SU-DHL-6 (cell line): ENCODE data around the gene MAP2K5.

Source experiments
- H2AFZ ChIP-seq: fragments of 200-600 bp; sonication (generic); 2 replicates; pipeline ENCODE4 v1.6.1; 2014; ENCODE audit warnings: low read depth, mild to moderate bottlenecking, moderate library complexity, mixed read lengths, antibody characterized with exemption, low read length; ENCODE audit not compliant: severe bottlenecking
- H3F3A ChIP-seq: fragments of 200-600 bp; shearing (Covaris generic); 2 replicates; pipeline ENCODE4 v1.6.0; 2016; ENCODE audit warnings: antibody characterized with exemption, mild to moderate bottlenecking; ENCODE audit not compliant: insufficient read depth
- H3K27ac ChIP-seq: fragments of 200-600 bp; sonication (generic); 2 replicates; pipeline ENCODE4 v1.5.1; 2016; ENCODE audit warnings: low read depth, mild to moderate bottlenecking, low read length, moderate library complexity, mixed read lengths
- H3K27me3 ChIP-seq: fragments of 200-600 bp; sonication (generic), shearing (Covaris generic); 2 replicates; pipeline ENCODE4 v1.6.0; 2014; ENCODE audit warnings: mild to moderate bottlenecking, low read length
- H3K36me3 ChIP-seq: fragments of 200-600 bp; sonication (generic); 2 replicates; pipeline ENCODE4 v1.6.1; 2014; ENCODE audit warnings: mild to moderate bottlenecking, low read length, mixed read lengths
- H3K4me2 ChIP-seq: fragments of 300-600, 200-600 bp; shearing (Covaris generic), sonication (generic); 2 replicates; pipeline ENCODE4 v1.6.0; 2014; ENCODE audit warnings: low read length, low read depth, mild to moderate bottlenecking; ENCODE audit not compliant: poor library complexity, severe bottlenecking
- H3K4me3 ChIP-seq: fragments of 200-600 bp; sonication (generic); 2 replicates; pipeline ENCODE4 v1.5.1; 2014; ENCODE audit warnings: antibody characterized with exemption, low read length, mild to moderate bottlenecking, mixed read lengths; ENCODE audit not compliant: insufficient read depth, poor library complexity, severe bottlenecking
- H3K79me2 ChIP-seq: fragments of 200-600 bp; sonication (generic); 2 replicates; pipeline ENCODE4 v1.6.1; 2014; ENCODE audit warnings: mild to moderate bottlenecking, low read length, moderate library complexity; ENCODE audit not compliant: insufficient read depth
- H3K9ac ChIP-seq: fragments of 200-600 bp; sonication (generic); 2 replicates; pipeline ENCODE4 v1.7.0; 2014; ENCODE audit warnings: mild to moderate bottlenecking, low read length
- H3K9me2 ChIP-seq: fragments of 200-600 bp; sonication (generic); replicated peaks from 2 replicates; pipeline ENCODE4 v1.6.1; 2014; ENCODE audit warnings: low read length; ENCODE audit not compliant: insufficient read depth
- H3K9me3 ChIP-seq: fragments of 200-600 bp; sonication (generic); 2 replicates; pipeline ENCODE4 v1.6.1; 2014; ENCODE audit warnings: low read length, mixed read lengths; ENCODE audit not compliant: insufficient read depth
- H4K20me1 ChIP-seq: fragments of 200-600 bp; sonication (generic); 2 replicates; pipeline ENCODE4 v1.6.1; 2014; ENCODE audit warnings: low read depth, mild to moderate bottlenecking, antibody characterized with exemption, low read length, moderate library complexity, mixed read lengths
- CTCF ChIP-seq: fragments of 200-600 bp; sonication (generic); IDR thresholded peaks from one replicate; pipeline ENCODE4 v1.5.1; 2017; ENCODE audit warnings: antibody characterized with exemption, mild to moderate bottlenecking, low read length, moderate library complexity; ENCODE audit not compliant: insufficient read depth, poor library complexity, severe bottlenecking
- EZH2phosphoT487 ChIP-seq: fragments of 200-600 bp; sonication (generic), shearing (Covaris generic); conservative IDR thresholded peaks from 2 replicates; pipeline ENCODE4 v1.6.1; 2018; ENCODE audit warnings: mild to moderate bottlenecking, antibody characterized with exemption, low read length, moderate library complexity, mixed read lengths

Gene MAP2K5

GRCh38 chr15:67818464-67818863 lies 276.0 kb downstream of the MAP2K5 start:
- Histone ChIP-seq H4K20me1 (no peaks in the 10 kb centered on the region), H3K27me3 (no peaks in the 10 kb centered on the region), H3K4me3 (no peak overlapping the region)

GRCh38 chr15:67819636-67820035 lies 277.1 kb downstream of the MAP2K5 start:
- no peaks in the 10 kb centered on the region for H3F3A ChIP-seq
- H3K4me3 ChIP-seq: no peak overlapping the region
- no peak overlapping the region for H3K9ac ChIP-seq
- H4K20me1 ChIP-seq: no peaks in the 10 kb centered on the region
- no peaks in the 10 kb centered on the region for H3K36me3 ChIP-seq
- TF ChIP-seq EZH2phosphoT487: no peak
- no peak for TF ChIP-seq CTCF
- H3K79me2 ChIP-seq: no peaks in the 10 kb centered on the region
- H3K27ac ChIP-seq: no peak overlapping the region
- no peak overlapping the region for H2AFZ ChIP-seq
- no peaks in the 10 kb centered on the region for H3K9me3 ChIP-seq
- H3K9me2 ChIP-seq: no peaks in the 10 kb centered on the region
- no peaks in the 10 kb centered on the region for H3K27me3 ChIP-seq
- no peak overlapping the region for H3K4me2 ChIP-seq

More at GRCh38 chr15:67818464-67818863, 276.0 kb downstream of the MAP2K5 start:
- Histone ChIP-seq H3K9ac (no peak overlapping the region), H3K9me2 (no peaks in the 10 kb centered on the region), H3K27ac (no peak overlapping the region), H3K79me2 (no peaks in the 10 kb centered on the region), H2AFZ (no peak overlapping the region), H3F3A (no peaks in the 10 kb centered on the region), H3K36me3 (no peaks in the 10 kb centered on the region), H3K4me2 (no peak overlapping the region), H3K9me3 (no peaks in the 10 kb centered on the region)
- TF ChIP-seq EZH2phosphoT487: no peak
- no peak for TF ChIP-seq CTCF

DNA sequence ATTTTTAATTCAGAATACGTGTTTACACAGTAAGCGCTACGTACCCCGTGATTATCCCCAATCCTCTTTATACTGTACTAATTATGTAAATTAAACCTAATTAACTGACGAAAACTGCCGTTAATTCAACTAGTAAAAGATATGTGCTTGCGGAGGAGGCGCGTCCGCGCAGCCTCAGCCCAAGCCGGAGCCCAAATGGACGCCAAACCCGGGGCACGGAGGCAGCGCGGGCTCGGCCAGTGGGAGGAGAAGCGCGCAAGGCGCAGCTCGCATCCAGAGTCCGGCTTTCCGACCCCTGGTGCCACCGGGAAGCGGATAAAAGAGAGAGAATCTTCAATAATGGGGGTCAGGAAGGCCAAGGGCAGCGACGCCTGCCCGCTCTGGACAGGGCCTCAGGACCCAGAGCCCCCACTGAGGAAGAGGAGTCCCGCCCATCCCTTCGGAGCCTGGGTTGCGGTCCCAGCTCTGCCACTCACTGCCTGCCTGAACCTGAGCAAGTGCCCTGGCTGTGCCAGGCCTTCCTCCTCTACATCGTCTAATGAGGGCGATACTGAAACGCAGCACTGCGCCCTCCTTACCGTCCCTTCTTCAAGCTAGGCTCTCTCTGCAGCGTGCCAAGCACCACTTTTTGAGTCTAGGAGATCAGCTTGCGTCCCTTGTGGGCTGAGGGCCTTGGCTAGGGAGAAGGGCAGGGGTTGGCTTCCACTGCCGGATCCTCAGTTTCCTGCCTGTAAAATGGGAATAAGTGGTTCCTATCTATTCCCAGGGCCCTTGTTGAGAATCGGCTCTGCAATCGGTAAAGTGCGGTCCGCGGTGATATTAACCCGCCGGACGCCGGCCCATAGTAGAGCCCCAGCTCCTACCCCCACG lies 277.9 kb downstream of the MAP2K5 start:
- Histone ChIP-seq H3K27me3 (no peaks in the 10 kb centered on the region), H3K79me2 (no peaks in the 10 kb centered on the region), H3K27ac (no peak overlapping the region), H4K20me1 (no peaks in the 10 kb centered on the region), H3K9me3 (no peaks in the 10 kb centered on the region), H3K9me2 (no peaks in the 10 kb centered on the region), H3K4me3 (no peak overlapping the region), H3K4me2 (no peak overlapping the region), H3K36me3 (no peaks in the 10 kb centered on the region), H3F3A (no peaks in the 10 kb centered on the region), H2AFZ (no peak overlapping the region), H3K9ac (no peak overlapping the region)
- no peak for TF ChIP-seq EZH2phosphoT487
- no peak for TF ChIP-seq CTCF
